ENCODE results near the gene CALCR.

DNA sequence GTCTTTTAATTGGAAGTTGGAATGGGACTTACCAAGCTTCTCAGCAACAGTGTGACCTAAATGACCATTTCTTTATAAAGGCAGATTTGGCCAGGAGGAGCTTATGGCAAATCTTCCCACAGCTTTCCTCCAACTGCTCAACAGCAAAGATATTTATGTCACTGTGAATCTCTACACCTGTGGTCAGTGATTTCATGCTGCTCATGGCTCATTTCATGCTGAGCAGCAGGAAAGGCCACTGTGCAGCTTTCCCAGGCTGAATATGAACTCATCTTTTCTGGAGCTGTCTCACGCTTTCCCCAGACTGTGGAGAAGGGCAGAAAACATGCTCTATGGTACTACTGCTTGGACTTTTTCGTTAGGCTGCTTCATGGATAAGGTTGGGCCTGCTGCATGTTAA is 29.8 kb downstream of the CALCR start:
- TF ChIP-seq, protein P1, sequence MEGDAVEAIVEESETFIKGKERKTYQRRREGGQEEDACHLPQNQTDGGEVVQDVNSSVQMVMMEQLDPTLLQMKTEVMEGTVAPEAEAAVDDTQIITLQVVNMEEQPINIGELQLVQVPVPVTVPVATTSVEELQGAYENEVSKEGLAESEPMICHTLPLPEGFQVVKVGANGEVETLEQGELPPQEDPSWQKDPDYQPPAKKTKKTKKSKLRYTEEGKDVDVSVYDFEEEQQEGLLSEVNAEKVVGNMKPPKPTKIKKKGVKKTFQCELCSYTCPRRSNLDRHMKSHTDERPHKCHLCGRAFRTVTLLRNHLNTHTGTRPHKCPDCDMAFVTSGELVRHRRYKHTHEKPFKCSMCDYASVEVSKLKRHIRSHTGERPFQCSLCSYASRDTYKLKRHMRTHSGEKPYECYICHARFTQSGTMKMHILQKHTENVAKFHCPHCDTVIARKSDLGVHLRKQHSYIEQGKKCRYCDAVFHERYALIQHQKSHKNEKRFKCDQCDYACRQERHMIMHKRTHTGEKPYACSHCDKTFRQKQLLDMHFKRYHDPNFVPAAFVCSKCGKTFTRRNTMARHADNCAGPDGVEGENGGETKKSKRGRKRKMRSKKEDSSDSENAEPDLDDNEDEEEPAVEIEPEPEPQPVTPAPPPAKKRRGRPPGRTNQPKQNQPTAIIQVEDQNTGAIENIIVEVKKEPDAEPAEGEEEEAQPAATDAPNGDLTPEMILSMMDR (conservative IDR thresholded peaks at IDR 0.05; ENCODE audit: low read length), result no peak
- no peak for TF ChIP-seq EZH2phosphoT487 (IDR thresholded peaks at IDR 0.05; ENCODE audit: borderline replicate concordance, low read depth, low read length)
